GM21619 (cell line): ENCODE measurements around the gene SYNPO.
A peak's percentile ranks its signal among the peaks of the same experiment; 100 is the strongest.

ENCODE experiments used
- ATAC-seq: cut with Tn5 transposase; IDR thresholded peaks from one replicate; pipeline ENCODE4 v1.9.1; 2021; ENCODE audit not compliant: unreplicated experiment

Gene SYNPO

GRCh38 chr5:150655221-150655620 is 14.8 kb downstream of the SYNPO start:
- no peak for ATAC-seq

GRCh38 chr5:150656191-150657132 is 16.0 kb downstream of the SYNPO start:
- ATAC-seq = peak; percentile 81

GRCh38 chr5:150658121-150658520 is 17.7 kb downstream of the SYNPO start:
- ATAC-seq = no peak

GRCh38 chr5:150658699-150659265 is 18.3 kb downstream of the SYNPO start:
- no peak for ATAC-seq

- no peak for ATAC-seq
Measured at GRCh38 chr5:150659360-150660107, 19.1 kb downstream of the SYNPO start.

DNA sequence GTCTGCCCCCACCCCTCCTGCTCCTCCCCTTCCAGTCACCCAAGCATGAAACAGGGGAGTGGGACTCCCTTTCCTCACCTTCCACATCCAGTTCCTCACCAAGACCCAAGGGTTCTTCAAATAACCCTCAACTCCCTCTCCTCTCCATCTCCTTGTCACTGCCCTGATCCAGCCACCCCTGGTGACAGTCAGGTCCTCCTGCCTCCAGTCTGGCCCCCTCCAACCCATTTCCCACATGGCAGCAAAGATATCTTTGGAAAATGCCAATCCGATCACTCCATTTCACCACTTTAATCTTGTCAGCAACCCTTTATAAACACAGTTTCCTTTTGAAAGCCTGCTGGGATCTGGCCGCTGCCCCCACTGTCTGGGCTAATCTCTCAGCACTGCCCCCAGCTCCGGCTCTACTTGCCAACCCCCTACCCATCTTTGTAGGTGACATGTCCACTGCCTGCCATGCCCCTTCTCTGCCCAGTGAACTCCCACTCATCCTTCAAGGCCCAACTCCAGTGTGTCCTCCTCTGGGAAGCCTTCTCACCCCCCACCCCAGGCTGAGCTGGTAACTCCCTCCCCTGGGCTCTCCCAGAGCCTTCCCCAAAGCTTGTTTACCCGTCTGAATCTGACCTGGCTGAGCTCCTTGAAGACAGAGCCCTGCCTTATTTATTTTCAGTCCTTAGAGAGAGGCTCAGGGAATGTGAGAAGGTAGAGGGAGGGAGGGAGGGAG is 19.8 kb downstream of the SYNPO start:
- no peak for ATAC-seq

DNA sequence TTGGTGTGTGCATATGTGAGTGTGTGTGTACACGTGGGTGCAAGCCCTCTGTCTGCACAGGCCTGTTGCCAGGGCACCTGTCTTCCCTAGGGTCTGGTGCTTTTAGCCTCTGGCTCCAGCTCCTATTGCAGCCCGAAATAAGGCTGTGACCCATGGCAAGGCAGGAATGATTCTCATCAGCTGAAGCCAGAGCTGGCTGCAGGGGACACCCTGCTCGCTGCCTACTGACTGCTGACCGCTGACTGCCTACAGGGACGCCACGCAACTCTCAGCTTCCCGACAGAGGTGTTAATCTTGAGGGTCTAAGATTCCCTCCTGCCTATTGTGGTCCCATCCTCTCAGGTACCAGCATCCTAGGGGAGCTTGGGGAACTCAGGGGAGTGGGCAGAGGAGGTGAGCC is 20.6 kb downstream of the SYNPO start, which contains the start of gene MYOZ3:
Gene MYOZ3, plus strand, starts transcription at position 166 of the 400 bp plus-strand sequence. CDS start 1,691 bp downstream, outside the sequence.
- no peak for ATAC-seq

- no peak for ATAC-seq
Measured at GRCh38 chr5:150661821-150662596, 21.5 kb downstream of the SYNPO start.

GRCh38 chr5:150662731-150663516 is 22.5 kb downstream of the SYNPO start:
- ATAC-seq = no peak

DNA sequence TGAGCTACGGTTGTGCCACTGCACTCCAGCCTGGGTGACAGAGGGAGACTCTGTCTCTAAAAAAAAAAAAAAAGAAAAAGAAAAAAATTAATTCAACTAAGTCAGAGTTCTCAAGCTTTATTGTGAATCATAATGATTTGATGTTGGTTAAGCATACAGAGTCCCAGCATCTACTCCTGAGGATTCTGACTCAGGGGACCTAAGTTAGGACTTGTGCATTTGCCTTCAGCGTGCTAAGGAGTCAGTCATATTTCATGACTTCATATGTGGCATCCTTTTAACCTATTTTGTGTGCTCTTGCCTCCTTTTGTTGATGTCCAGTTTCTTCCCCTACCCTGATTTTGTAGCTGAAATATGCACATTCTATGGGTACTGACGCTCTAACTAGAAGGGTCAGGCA is 23.5 kb downstream of the SYNPO start:
- no peak for ATAC-seq

- no peak for ATAC-seq
Measured at GRCh38 chr5:150665044-150665443, 24.6 kb downstream of the SYNPO start.

GRCh38 chr5:150670275-150670947 is 30.0 kb downstream of the SYNPO start:
- ATAC-seq = no peak

DNA sequence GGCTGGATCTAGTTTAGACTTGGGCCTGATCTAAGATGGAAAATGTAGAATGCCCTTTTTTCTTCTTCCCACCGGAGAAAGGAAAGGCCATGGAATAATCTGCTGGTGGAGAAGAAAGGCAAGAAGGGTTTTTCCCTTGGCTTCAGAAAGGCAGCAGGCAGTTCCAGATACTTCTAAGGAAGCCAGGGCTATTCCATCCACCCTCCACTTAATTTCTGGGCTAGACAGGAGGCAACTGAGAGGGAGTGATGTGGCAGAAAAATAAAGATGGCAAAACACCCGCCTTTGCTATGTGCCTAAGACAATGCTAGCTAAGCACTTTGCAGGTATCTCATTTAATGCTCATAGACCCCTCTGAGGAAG is 30.5 kb downstream of the SYNPO start:
- no peak for ATAC-seq

GRCh38 chr5:150671509-150672236 is 31.2 kb downstream of the SYNPO start:
- no peak for ATAC-seq

DNA sequence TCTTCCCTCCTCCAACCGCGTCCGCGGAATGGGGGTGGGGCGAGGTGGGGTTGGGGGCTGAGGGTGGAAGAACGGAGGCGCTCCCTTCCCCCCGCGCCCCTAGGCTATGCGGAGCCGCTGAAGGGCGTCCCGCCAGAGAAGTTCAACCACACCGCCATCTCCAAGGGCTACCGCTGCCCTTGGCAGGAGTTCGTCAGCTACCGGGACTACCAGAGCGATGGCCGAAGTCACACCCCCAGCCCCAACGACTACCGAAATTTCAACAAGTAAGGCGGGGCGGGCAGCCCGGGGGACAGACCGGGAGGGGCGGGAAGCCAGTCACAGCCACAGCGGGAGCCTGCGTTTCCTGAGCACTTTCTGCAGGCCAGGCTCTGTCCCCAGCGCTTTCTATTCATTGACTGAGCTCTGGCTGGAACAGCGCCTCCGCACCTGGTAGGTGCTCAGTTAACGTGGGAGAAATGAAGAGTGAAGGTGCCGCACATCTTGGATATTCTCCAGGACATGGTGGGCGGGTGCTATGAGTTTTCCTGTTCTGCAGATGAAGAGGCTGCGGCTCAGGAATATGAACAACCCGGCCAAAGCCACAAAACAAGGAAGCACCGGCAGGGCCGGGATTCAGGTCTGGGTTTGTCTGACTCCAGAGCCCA is 31.9 kb downstream of the SYNPO start:
- no peak for ATAC-seq

DNA sequence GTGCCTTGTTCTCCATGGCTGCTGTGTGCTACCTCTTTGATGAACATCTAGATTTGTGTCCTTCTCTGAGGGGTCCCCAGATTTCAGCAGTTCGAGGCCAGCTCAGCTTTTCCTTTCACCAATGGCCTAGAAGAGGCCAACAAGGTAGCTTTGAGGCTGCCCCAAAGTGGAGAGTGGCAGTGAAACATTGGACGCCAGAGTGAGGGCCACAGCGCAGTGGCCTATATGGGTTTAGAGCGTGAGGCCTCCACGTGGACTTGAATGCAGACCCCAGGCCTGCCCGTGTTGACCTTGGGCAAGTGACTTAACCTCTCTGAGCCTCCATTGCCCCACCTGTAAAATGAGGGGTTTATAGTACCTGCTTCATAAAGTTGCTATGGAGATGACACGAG is 32.4 kb downstream of the SYNPO start:
- no peak for ATAC-seq

DNA sequence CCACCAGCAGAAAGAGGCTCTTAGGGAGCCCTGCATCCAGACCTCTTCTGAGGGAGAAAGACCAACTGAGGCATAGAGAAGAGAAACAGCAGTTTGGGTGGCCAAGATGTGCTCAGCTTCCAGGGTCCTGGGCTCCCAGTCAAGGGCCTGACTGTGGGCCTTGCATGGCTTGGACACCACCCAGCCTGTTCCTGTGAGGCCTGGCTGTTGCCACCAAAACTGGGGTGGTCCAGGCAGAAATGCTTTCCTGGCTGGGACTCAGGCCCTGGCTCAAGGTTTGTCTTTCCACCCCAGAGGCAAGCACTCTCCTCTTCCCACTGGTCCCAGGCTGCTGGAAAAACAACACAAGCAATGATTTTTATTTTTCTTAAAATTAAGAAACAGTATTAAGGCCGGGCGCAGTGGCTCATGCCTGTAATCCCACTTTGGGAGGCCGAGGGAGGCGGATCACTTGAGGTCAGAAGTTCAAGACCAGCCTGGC is 33.9 kb downstream of the SYNPO start:
- no peak for ATAC-seq

DNA sequence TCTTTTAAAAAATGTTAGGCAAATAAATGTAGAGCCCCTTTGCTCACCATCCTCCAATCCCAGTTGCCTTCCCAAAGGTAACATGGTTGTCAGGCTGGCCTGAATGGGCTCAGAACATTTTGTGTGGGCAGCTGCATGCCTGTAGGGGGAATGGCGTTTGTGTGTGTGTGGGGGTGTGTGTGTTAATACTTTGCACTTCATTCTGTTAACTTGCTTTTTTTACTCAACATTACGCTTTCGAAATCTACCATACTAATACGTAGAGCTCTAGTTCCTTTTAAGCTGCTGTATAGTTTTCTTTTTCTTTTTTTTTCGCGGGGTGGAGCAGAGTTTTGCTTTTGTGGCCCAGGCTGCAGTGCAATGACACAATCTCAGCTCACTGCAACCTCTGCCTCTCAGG is 34.6 kb downstream of the SYNPO start:
- no peak for ATAC-seq
